Measurements from ENCODE around the gene NOS3.

DNA sequence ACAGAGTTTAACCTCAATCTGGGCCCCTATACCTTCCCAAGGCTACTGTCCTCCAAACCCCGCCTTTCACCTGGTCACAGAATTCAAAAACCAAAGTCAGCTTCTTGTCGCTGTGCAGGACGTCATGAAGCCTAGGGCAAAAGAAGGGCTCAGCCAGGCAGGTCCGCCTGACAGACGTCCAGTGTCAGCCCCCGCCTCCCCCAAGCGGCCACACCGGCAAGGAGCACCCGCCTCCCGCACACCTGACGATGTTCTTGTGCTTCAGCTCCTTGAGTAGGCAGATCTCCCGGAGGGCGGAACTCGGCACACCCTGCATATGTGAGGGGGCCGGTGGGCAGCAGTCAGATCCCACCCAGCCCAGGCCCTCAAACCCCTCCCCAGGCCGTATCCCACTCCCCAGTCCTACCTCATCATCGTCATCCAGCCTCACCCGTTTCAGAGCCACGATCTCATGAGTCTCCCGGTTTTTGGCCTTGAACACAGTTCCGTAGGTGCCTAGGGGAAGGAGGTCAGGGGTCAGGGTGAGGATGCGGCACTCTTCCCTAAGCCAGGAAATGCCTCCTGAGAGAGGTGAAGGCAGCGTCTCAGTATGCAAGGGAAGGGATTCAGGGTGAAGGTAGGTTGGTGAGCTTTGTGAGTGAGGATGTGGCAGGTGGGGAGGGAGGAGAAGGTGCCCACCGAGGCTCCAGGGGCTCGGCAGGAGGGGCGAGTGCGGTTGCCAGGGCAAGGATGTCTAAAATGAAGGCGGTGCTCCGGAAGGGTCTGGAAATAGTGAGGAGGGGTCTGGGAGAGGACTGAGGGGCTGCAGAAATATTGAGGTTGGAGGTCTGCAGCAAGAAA lies 66.1 kb downstream of the NOS3 start:
- TF ChIP-seq POLR2A (IDR thresholded peaks at IDR 0.05): no peak
- TF ChIP-seq, protein P1, sequence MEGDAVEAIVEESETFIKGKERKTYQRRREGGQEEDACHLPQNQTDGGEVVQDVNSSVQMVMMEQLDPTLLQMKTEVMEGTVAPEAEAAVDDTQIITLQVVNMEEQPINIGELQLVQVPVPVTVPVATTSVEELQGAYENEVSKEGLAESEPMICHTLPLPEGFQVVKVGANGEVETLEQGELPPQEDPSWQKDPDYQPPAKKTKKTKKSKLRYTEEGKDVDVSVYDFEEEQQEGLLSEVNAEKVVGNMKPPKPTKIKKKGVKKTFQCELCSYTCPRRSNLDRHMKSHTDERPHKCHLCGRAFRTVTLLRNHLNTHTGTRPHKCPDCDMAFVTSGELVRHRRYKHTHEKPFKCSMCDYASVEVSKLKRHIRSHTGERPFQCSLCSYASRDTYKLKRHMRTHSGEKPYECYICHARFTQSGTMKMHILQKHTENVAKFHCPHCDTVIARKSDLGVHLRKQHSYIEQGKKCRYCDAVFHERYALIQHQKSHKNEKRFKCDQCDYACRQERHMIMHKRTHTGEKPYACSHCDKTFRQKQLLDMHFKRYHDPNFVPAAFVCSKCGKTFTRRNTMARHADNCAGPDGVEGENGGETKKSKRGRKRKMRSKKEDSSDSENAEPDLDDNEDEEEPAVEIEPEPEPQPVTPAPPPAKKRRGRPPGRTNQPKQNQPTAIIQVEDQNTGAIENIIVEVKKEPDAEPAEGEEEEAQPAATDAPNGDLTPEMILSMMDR (IDR thresholded peaks at IDR 0.05): no peak

Measured in thyroid gland (tissue), 4 donors.